ENCODE results near the gene CHAC1. TPM values are rescaled to one million over a fixed set of nuclear protein-coding genes. Genes with fewer than 3 reads are reported as not detected.
A peak's percentile ranks its signal among the peaks of the same experiment; 100 is the strongest.

The CHAC1 gene
- total RNA-seq, 4 donors from 2014 or later: 0.76 to 16.1 (median 6.4) TPM

DNA sequence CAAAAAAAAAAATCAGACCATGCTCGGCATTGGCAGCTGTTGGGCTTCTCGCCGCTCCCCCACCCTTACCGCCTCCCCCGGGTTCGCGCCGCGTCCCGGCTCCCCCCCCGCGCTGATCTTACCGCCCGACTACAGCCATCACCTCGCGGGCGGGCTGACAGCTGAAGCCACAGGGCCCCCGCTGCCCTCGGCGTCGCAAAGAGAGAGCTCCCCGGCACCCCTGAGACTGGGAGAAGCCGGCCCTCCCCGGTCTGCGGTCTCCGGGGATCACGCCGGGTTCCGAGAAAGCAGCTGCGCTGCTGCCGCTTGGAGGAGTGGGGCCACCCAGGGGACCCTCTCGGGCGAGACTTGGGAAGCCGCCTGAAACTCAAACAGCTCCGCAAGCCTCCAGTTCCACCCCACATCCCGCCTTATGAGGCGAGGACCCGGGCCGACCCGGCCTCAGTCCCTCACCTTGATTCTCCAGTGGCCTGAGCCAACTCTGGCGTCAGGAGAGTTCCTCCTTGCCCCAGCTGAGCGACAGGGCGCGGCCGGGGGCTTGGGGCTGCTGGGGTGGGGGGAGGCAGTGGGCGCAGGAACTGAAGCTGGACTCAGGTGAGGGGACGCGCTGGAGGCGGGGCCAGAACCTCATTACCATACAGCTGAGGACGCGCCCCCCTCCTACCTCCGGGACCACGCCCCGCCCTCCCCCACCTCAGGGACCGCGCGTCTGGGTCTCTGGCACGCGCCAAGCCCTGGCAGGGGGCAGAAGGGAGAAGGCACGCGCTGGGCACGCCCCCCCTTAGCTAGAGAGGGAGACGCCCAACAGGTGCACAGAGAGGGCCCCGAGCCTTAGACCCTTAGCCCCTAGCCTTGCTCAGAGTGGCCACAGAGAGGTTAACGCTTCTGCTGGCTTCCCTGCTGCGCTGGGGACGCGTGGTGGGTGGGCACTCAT is 25.1 kb upstream of the CHAC1 start:
- intact Hi-C loops (cut with DNase I): no loop called here
- Histone ChIP-seq H3K4me1 (peaks cover 52 to 77% (median 55%) of the 10 kb centered on the region in 3 donors), H3K4me3 (peak overlapping the region; percentile 6 to 65 (median 54)), H3K27me3 (peaks cover 27 to 99% (median 45%) of the 10 kb centered on the region in 4 donors), H3K9me3 (no peaks in the 10 kb centered on the region), H3K27ac (peak overlapping the region in 2 of 4 donors; percentile 5 to 17), H3K36me3 (no peaks in the 10 kb centered on the region)
- WGBS, 2 donors: 0% methylated on average over 5 of the region's 68 CpGs; no CpG with 5 or more reads in 1 of the 2 donors
- no peak for TF ChIP-seq POLR2A (IDR thresholded peaks at IDR 0.05)
- TF ChIP-seq CTCF (IDR thresholded peaks at IDR 0.05): no peak
- DNase-seq: no peak

DNA sequence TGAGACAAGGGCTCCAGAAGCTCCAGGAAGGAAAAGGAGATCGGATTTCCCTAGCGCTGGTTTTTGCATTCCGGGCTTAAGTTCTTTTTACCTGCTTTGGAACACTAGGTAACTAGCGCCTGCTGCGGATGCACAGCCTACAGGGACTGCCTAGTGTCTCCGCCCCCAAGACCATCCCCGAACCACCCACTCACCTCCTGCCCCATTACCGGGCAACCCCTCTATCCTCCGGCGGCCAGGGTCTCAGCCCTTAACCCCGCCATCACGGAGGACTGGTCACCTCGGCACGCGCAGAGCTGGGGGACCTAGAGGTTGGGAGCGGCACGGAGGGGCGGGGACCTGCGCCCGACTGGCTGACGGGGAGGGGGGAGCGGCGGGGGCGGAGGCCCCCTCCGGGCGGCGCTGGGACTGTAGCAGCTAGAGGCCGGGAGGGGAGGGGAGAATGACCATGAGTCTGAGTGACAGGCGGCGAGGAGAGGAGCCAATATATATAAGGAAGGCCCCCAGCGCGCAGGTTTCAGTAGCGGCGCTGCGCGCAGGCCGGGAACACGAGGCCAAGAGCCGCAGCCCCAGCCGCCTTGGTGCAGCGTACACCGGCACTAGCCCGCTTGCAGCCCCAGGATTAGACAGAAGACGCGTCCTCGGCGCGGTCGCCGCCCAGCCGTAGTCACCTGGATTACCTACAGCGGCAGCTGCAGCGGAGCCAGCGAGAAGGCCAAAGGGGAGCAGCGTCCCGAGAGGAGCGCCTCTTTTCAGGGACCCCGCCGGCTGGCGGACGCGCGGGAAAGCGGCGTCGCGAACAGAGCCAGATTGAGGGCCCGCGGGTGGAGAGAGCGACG is 24.2 kb upstream of the CHAC1 start, which contains the start of gene DLL4:
Gene DLL4 (plus strand): TSS at position 520 of the 839 bp plus-strand sequence. CDS start 329 bp downstream, outside the sequence.
- Histone ChIP-seq H3K27me3 (peaks cover 27 to 94% (median 45%) of the 10 kb centered on the region in 4 donors), H3K9me3 (no peaks in the 10 kb centered on the region), H3K36me3 (no peaks in the 10 kb centered on the region), H3K4me1 (peaks cover 52 to 77% (median 55%) of the 10 kb centered on the region in 3 donors), H3K27ac (peak within 1 kb of the TSS; percentile 3 to 66 (median 49)), H3K4me3 (peak within 1 kb of the TSS; percentile 30 to 65 (median 54))
- peak in 2 of 4 donors; percentile 66 to 73 for TF ChIP-seq POLR2A (IDR thresholded peaks at IDR 0.05)
- TF ChIP-seq CTCF (IDR thresholded peaks at IDR 0.05): no peak
- intact Hi-C loops (cut with DNase I): no loop called here
- 1 to 5% methylated on average over 13 to 19 of the region's 71 CpGs for WGBS, 2 donors
- DNase-seq: no peak

- Histone ChIP-seq H3K4me3 (peak overlapping the region; percentile 30 to 65 (median 54)), H3K4me1 (peaks cover 52 to 81% (median 55%) of the 10 kb centered on the region in 3 donors), H3K27ac (peak overlapping the region; percentile 3 to 66 (median 49)), H3K36me3 (peaks cover 0 to 4% (median 0%) of the 10 kb centered on the region in 3 donors), H3K27me3 (peaks cover 27 to 86% (median 45%) of the 10 kb centered on the region in 4 donors), H3K9me3 (no peaks in the 10 kb centered on the region)
- DNase-seq: no peak
- intact Hi-C loops (cut with DNase I): no loop called here
- 2 to 4% methylated on average over 9 to 11 of the region's 56 CpGs for WGBS, 2 donors
- TF ChIP-seq CTCF (IDR thresholded peaks at IDR 0.05) (no peak), POLR2A (IDR thresholded peaks at IDR 0.05) (no peak)
Measured at GRCh38 chr15:40929660-40930429, 23.4 kb upstream of the CHAC1 start.

GRCh38 chr15:40930430-40931299 is 22.6 kb upstream of the CHAC1 start:
- 1 to 3% methylated on average over 9 to 44 of the region's 46 CpGs for WGBS, 2 donors
- H3K4me3 ChIP-seq: peak overlapping the region; percentile 30 to 65 (median 54)
- H3K27ac ChIP-seq: peak overlapping the region; percentile 3 to 66 (median 56)
- peaks cover 0 to 8% (median 0%) of the 10 kb centered on the region in 3 donors for H3K36me3 ChIP-seq
- TF ChIP-seq CTCF (IDR thresholded peaks at IDR 0.05) (peak in 4 of 6 experiments; percentile 21 to 53 (median 28)), POLR2A (IDR thresholded peaks at IDR 0.05) (no peak)
- no peak for DNase-seq
- intact Hi-C loops (cut with DNase I): no loop called here
- H3K4me1 ChIP-seq: peaks cover 51 to 82% (median 53%) of the 10 kb centered on the region in 3 donors
- no peaks in the 10 kb centered on the region for H3K9me3 ChIP-seq
- peaks cover 24 to 78% (median 43%) of the 10 kb centered on the region in 4 donors for H3K27me3 ChIP-seq
